HEK293T (cell line): ENCODE results near the gene PSD2.

Experiments used
- BHLHE40 ChIP-seq: fragments of 450-650 bp; IDR thresholded peaks from 2 replicates; pipeline ENCODE4 v1.6.1; 2016; ENCODE audit warnings: mild to moderate bottlenecking, moderate library complexity, borderline replicate concordance
- ELF4 ChIP-seq: fragments of 450-650 bp; IDR thresholded peaks from 2 replicates; pipeline ENCODE4 v1.6.1; 2017; ENCODE audit warnings: antibody characterized with exemption
- NFRKB ChIP-seq: fragments of 450-650 bp; IDR thresholded peaks from 2 replicates; pipeline ENCODE4 v1.6.1; 2016; ENCODE audit warnings: mild to moderate bottlenecking, moderate library complexity
- SUZ12 ChIP-seq: fragments of 450-650 bp; IDR thresholded peaks from 2 replicates; pipeline ENCODE4 v1.6.1; 2016; ENCODE audit warnings: mild to moderate bottlenecking

DNA sequence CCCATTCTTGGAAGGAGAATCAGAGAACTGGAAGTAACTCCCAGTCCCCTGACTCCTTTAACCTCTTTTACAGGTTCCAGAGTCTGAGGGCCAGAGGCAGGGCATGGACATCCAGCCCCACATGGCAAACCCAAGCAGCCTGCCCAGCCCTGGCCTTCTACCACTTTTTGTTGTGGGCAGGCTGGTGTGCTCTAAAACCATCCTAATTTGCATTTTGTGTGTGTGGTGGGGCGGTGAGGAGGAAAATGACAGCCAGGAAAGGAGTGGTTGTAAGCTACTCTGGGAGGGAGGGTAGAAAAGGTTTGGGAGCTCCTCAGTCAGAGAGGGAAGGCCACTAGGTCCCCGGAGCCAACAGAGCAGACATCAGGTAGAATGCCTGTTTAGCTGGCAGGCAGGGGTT, 90.6 kb downstream of the PSD2 start:
- no peak for TF ChIP-seq ELF4
- no peak for TF ChIP-seq NFRKB
- no peak for TF ChIP-seq BHLHE40
- no peak for TF ChIP-seq SUZ12
